T-helper 22 cell (primary cell): Measurements from ENCODE around the gene DKK3.
A peak's percentile ranks its signal among the peaks of the same experiment; 100 is the strongest.
"Not testable (repeated sequence)": the region's sequence is repeated elsewhere in the genome, so short reads cannot be mapped to it uniquely, and the experiment has no call there.

ENCODE experiments used
- DNase-seq: peaks from one replicate; pipeline ENCODE4 v3.0.0-alpha.2; 2020; ENCODE audit warnings: low read depth

Gene DKK3

GRCh38 chr11:12007769-12008737, at the start of gene DKK3:
Gene DKK3 (minus strand): TSS chr11:12008626. CDS start chr11:12008582, 44 bp downstream.
- DNase-seq: no peak

- no peak for DNase-seq
Observed at GRCh38 chr11:12057299-12057980, 49.0 kb upstream of the DKK3 start.

- DNase-seq: no peak
Observed at GRCh38 chr11:12056119-12056518, 47.7 kb upstream of the DKK3 start.

- no peak for DNase-seq
Observed at GRCh38 chr11:12053606-12054361, 45.4 kb upstream of the DKK3 start.

- no peak for DNase-seq
Observed at GRCh38 chr11:12052676-12053605, 44.5 kb upstream of the DKK3 start.

- DNase-seq: no peak
Observed at GRCh38 chr11:12051287-12051662, 42.8 kb upstream of the DKK3 start.

GRCh38 chr11:12050470-12051286, 42.3 kb upstream of the DKK3 start:
- no peak for DNase-seq

- no peak for DNase-seq
Observed at GRCh38 chr11:12048936-12049790, 40.7 kb upstream of the DKK3 start.

GRCh38 chr11:12046636-12047236, 38.3 kb upstream of the DKK3 start:
- DNase-seq: no peak

GRCh38 chr11:12045914-12046635, 37.6 kb upstream of the DKK3 start:
- DNase-seq: no peak

GRCh38 chr11:12044799-12045198, 36.4 kb upstream of the DKK3 start:
- no peak for DNase-seq

GRCh38 chr11:12043959-12044791, 35.7 kb upstream of the DKK3 start:
- DNase-seq: peak; percentile 5

GRCh38 chr11:12043221-12043620, 34.8 kb upstream of the DKK3 start:
- no peak for DNase-seq

GRCh38 chr11:12042215-12042676, 33.8 kb upstream of the DKK3 start:
- DNase-seq: no peak

GRCh38 chr11:12040719-12041118, 32.3 kb upstream of the DKK3 start:
- not testable (repeated sequence) for DNase-seq

GRCh38 chr11:12032968-12033367, 24.5 kb upstream of the DKK3 start:
- DNase-seq: no peak

GRCh38 chr11:12031856-12032544, 23.6 kb upstream of the DKK3 start:
- DNase-seq: no peak
